ENCODE data around the gene PTPRN2.

The PTPRN2 gene

GRCh38 chr7:157627033-157627432 is 960.6 kb downstream of the PTPRN2 start:
- H3K27me3 Mint-ChIP-seq (ENCODE audit: low read depth, poor library complexity), result peaks cover 19% of the 10 kb centered on the region

DNA sequence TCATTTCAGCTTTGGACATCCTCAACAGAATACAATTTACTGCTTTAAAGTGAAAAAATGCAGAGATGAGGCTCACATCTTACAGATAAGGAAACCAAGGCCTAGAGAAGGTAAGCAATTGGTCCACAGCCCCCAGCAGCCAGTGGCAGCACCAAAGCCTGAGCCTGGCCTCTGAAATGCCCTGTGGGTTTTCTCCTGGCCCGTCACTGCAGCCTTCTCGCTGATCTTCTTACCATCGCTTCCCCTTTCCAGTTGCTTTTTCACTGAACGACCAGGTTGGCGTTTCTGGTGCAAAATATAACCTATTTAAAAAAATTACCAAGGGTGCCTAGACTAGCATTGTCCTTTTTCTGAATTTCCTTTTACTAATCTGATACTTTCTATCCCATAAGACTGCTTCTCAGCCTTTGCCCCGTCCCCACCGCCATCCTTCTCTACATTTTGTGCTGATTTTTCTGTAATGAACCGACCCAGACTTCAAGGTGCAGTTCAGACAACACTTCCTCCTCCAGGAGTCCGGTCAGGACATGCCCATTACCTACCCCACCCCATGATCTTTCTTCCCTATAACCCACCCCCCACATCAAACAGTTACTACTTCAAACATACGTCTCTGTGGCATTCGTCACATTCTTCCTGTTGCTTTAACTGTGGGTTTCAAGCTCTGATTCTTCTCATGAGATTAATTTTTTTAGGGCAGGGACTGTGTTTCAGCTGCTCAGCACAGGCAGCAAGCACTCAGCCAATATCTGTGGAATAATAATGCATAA is 961.5 kb downstream of the PTPRN2 start:
- Mint-ChIP-seq H3K4me1 (no peaks in the 10 kb centered on the region), H3K36me3 (ENCODE audit: low read depth) (peaks cover 4% of the 10 kb centered on the region), H3K4me3 (no peak overlapping the region), H3K9me3 (peaks cover 3% of the 10 kb centered on the region), H3K27me3 (ENCODE audit: low read depth, poor library complexity) (peaks cover 19% of the 10 kb centered on the region), H3K27ac (no peak overlapping the region)
- TF ChIP-seq CTCF (IDR thresholded peaks at IDR 0.05), result no peak
- no peak for DNase-seq

More at GRCh38 chr7:157627033-157627432, 960.6 kb downstream of the PTPRN2 start:
- H3K4me1 Mint-ChIP-seq, result no peaks in the 10 kb centered on the region
- H3K36me3 Mint-ChIP-seq (ENCODE audit: low read depth), result peaks cover 4% of the 10 kb centered on the region
- no peak for DNase-seq
- H3K9me3 Mint-ChIP-seq, result peaks cover 4% of the 10 kb centered on the region
- H3K27ac Mint-ChIP-seq, result peak overlapping the region; percentile 79
- no peak overlapping the region for H3K4me3 Mint-ChIP-seq
- TF ChIP-seq CTCF (IDR thresholded peaks at IDR 0.05), result no peak

GRCh38 chr7:157623556-157623955 is 964.1 kb downstream of the PTPRN2 start:
- no peaks in the 10 kb centered on the region for H3K9me3 Mint-ChIP-seq
- peaks cover 13% of the 10 kb centered on the region for H3K4me1 Mint-ChIP-seq
- H3K27ac Mint-ChIP-seq, result no peak overlapping the region
- H3K36me3 Mint-ChIP-seq (ENCODE audit: low read depth), result no peaks in the 10 kb centered on the region
- no peak overlapping the region for H3K4me3 Mint-ChIP-seq
- H3K27me3 Mint-ChIP-seq (ENCODE audit: low read depth, poor library complexity), result peaks cover 15% of the 10 kb centered on the region
- no peak for TF ChIP-seq CTCF (IDR thresholded peaks at IDR 0.05)
- no peak for DNase-seq

DNA sequence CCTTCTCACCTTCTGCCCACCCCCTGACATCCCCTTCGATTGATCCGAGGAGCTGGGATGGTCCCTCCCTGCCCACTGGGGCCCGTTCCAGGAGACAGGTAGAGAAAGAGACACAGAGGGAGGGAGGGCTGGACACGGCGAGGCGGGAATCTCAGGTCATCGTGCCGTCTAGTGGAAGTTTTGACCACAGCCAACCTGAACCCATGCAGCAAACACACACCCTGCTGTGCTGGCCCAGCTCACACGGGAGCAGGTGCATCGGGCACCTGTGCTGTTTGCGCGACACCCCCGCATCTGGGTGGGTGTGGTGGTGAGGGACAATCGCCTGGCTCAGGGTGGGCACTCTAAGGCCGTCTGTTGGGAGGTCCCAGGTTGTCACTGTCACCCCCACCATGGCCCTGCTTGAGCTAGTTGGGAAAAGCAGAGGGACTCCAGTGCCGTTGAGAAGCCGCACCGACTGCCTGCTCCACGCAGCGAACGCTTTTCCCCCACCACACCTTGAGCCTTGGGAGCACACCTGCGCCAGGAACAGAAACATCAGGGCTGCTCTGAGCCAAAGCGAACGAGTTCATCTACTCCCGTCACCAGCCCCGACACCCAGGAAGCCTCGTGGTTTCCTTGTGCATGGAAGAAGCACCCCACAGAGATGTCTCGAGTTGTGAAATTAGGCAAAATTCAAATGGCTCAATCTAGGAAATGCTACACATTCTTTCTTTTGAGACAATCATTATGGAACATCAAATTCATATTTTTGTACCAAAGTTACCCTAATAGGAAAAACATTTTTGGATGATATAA is 965.0 kb downstream of the PTPRN2 start:
- no peak for TF ChIP-seq CTCF (IDR thresholded peaks at IDR 0.05)
- Mint-ChIP-seq H3K36me3 (ENCODE audit: low read depth) (peaks cover 3% of the 10 kb centered on the region), H3K9me3 (no peaks in the 10 kb centered on the region), H3K27ac (no peak overlapping the region), H3K27me3 (ENCODE audit: low read depth, poor library complexity) (peaks cover 19% of the 10 kb centered on the region), H3K4me1 (peaks cover 13% of the 10 kb centered on the region), H3K4me3 (no peak overlapping the region)
- no peak for DNase-seq

GRCh38 chr7:157622000-157622399 is 965.6 kb downstream of the PTPRN2 start:
- Mint-ChIP-seq H3K27ac (no peak overlapping the region), H3K27me3 (ENCODE audit: low read depth, poor library complexity) (peaks cover 14% of the 10 kb centered on the region), H3K4me3 (no peak overlapping the region), H3K36me3 (ENCODE audit: low read depth) (peaks cover 5% of the 10 kb centered on the region), H3K9me3 (no peaks in the 10 kb centered on the region), H3K4me1 (peaks cover 13% of the 10 kb centered on the region)
- TF ChIP-seq CTCF (IDR thresholded peaks at IDR 0.05), result no peak
- DNase-seq, result no peak

Data from nephron progenitor cell (in vitro differentiated cells).